Activated CD4-positive, alpha-beta T cell treated with anti-CD3 and anti-CD28 coated beads, Interleukin-2, amount 10 ng/mL, durations not matched to agents 24 days and 14 days (primary cell): Measurements from ENCODE around the gene ZBTB45. TPM values are rescaled to one million over a fixed set of nuclear protein-coding genes. Genes with fewer than 3 reads are reported as not detected.

Experiments
- total RNA-seq: library from RNA; stranded (reverse); gene quantifications from 2 replicates; pipeline ENCODE4 v1.2.3, GENCODE V29; 2022

The ZBTB45 gene
- total RNA-seq, 1 donor from 2014 or later: 17.5 TPM

Other genes starting within 250 kb of the ZBTB45 start
- gene ZNF8, start 240.9 kb downstream of the ZBTB45 start, total RNA-seq: 4.8 and 5.1 TPM in 2 replicates
- 75.2 and 80.7 TPM in 2 replicates for gene ERVK3-1, start 214.4 kb downstream of the ZBTB45 start, total RNA-seq
- 4.2 and 4.6 TPM in 2 replicates for gene ZSCAN22, start 192.8 kb downstream of the ZBTB45 start, total RNA-seq
- gene A1BG, start 166.3 kb downstream of the ZBTB45 start, total RNA-seq: 7.6 and 7.7 TPM in 2 replicates
- 0.79 and 1.1 TPM in 2 replicates for gene ZNF497, start 157.1 kb downstream of the ZBTB45 start, total RNA-seq
- 0.89 and 1.1 TPM in 2 replicates for gene ZNF837, start 138.8 kb downstream of the ZBTB45 start, total RNA-seq
- gene RPS5, start 132.5 kb downstream of the ZBTB45 start, total RNA-seq: 1,286 and 1,288 TPM in 2 replicates
- gene RNF225, start 124.2 kb downstream of the ZBTB45 start, total RNA-seq: 0.54 and 1.1 TPM in 2 replicates
- gene ZNF584, start 111.2 kb downstream of the ZBTB45 start, total RNA-seq: 17.4 and 17.7 TPM in 2 replicates
- gene ZNF132, start 79.7 kb downstream of the ZBTB45 start, total RNA-seq: 3.6 and 3.8 TPM in 2 replicates
- 14.4 and 15.2 TPM in 2 replicates for gene ZNF324B, start 68.2 kb downstream of the ZBTB45 start, total RNA-seq
- gene ZNF324, start 52.7 kb downstream of the ZBTB45 start, total RNA-seq: 13.6 and 14.7 TPM in 2 replicates
- gene ZNF446, start 43.5 kb downstream of the ZBTB45 start, total RNA-seq: 6.3 and 6.8 TPM in 2 replicates
- 24.6 and 27.0 TPM in 2 replicates for gene SLC27A5, start 7.8 kb downstream of the ZBTB45 start, total RNA-seq
- 689 and 698 TPM in 2 replicates for gene TRIM28, start 24.3 kb upstream of the ZBTB45 start, total RNA-seq
- gene CHMP2A, start 35.3 kb upstream of the ZBTB45 start, total RNA-seq: 108 and 114 TPM in 2 replicates
- gene UBE2M, start 38.8 kb upstream of the ZBTB45 start, total RNA-seq: 161 and 175 TPM in 2 replicates
- 21.6 and 23.7 TPM in 2 replicates for gene MZF1, start 53.5 kb upstream of the ZBTB45 start, total RNA-seq